Measurements from ENCODE around the gene HECTD3. TPM values are rescaled to one million over a fixed set of nuclear protein-coding genes. Genes with fewer than 3 reads are reported as not detected.

Gene HECTD3
- total and polyA plus RNA-seq, 2 of the 4 experiments (the other 2 are of a cell fraction) = 12.2 to 39.5 TPM

- no peak overlapping the region for H2BK5ac ChIP-seq (ENCODE audit: low read depth, low read length, poor library complexity, severe bottlenecking)
- ChIA-PET CTCF (no interaction called here), POLR2A (ENCODE audit: unreplicated experiment) (interaction anchor here (0.5 kb wide), 1 partner anchor 105 kb away, joined by 3 read pairs; no protein-coding TSS in a partner anchor)
- H2BK20ac ChIP-seq (ENCODE audit: low read depth, low read length) = no peak overlapping the region
- H2AK9ac ChIP-seq (replicated peaks; ENCODE audit: low read depth, low read length, poor library complexity) = no peak overlapping the region
- H3K9me1 ChIP-seq (ENCODE audit: insufficient read depth, low read length) = 0 out of 2 replicates have a peak, but pooled peaks cover 3% of the 10 kb centered on the region
- H3K79me1 ChIP-seq (ENCODE audit: low read depth in 1 of 2, low read length in 2 of 2) = no peaks in the 10 kb centered on the region
- no peak overlapping the region for H2AFZ ChIP-seq (replicated peaks; ENCODE audit: low read length, poor library complexity)
- no peaks in the 10 kb centered on the region for H3K9me3 ChIP-seq (ENCODE audit: control insufficient read depth, insufficient read depth, low read length)
- no peak overlapping the region for H3K4ac ChIP-seq (ENCODE audit: low read depth, low read length)
- BruUV-seq (replicated peaks) = no TSS peak
- TF ChIP-seq FOS (IDR thresholded peaks at IDR 0.05; ENCODE audit: low read depth, low read length) (no peak), CEBPB (IDR thresholded peaks at IDR 0.05; ENCODE audit: low read depth, low read length) (no peak), RCOR1 (IDR thresholded peaks at IDR 0.05; ENCODE audit: insufficient replicate concordance, low read length) (no peak), CTCF (conservative IDR thresholded peaks at IDR 0.05; ENCODE audit: low read depth, low read length) (no peak), RFX5 (IDR thresholded peaks at IDR 0.05; ENCODE audit: low read depth, low read length) (no peak), RAD21 (IDR thresholded peaks at IDR 0.05; ENCODE audit: low read length) (no peak)
- TF ChIP-seq, protein P1, sequence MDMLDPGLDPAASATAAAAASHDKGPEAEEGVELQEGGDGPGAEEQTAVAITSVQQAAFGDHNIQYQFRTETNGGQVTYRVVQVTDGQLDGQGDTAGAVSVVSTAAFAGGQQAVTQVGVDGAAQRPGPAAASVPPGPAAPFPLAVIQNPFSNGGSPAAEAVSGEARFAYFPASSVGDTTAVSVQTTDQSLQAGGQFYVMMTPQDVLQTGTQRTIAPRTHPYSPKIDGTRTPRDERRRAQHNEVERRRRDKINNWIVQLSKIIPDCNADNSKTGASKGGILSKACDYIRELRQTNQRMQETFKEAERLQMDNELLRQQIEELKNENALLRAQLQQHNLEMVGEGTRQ (IDR thresholded peaks at IDR 0.05; ENCODE audit: low read depth, low read length) = no peak
- H4K20me1 ChIP-seq (ENCODE audit: insufficient read depth, low read length) = no peaks in the 10 kb centered on the region
- H3K18ac ChIP-seq (ENCODE audit: low read depth, low read length) = no peak overlapping the region
- DNase-seq (no peak), ATAC-seq (ENCODE audit: low read depth) (peak; percentile 21; the same call in 1 of the 2 replicates)
- in situ Hi-C loops (cut with MboI; ENCODE audit: low sequenced_read_pairs) = no loop called here
- no peaks in the 10 kb centered on the region for H3K4me1 ChIP-seq (ENCODE audit: control insufficient read depth, insufficient read depth, low read length)
- no peaks in the 10 kb centered on the region for H3K27me3 ChIP-seq (ENCODE audit: control insufficient read depth, insufficient read depth, low read length)
- H3K23ac ChIP-seq (ENCODE audit: low read depth, low read length) = no peak overlapping the region
- no peak overlapping the region for H3K4me3 ChIP-seq (ENCODE audit: insufficient read depth, low read depth, low read length)
- dilution Hi-C loops (cut with HindIII; ENCODE audit: low sequenced_read_pairs, unreplicated experiment) = no loop called here
- H3K9ac ChIP-seq (ENCODE audit: low read depth, low read length) = no peak overlapping the region
- no peak overlapping the region for H3K14ac ChIP-seq (replicated peaks; ENCODE audit: low read depth, low read length)
- H4K8ac ChIP-seq (ENCODE audit: low read depth in 2 of 2, low read length in 2 of 2) = no peak overlapping the region
- no peak overlapping the region for H3K27ac ChIP-seq (ENCODE audit: insufficient read depth, low read length)
- intact Hi-C loops (cut with micrococcal nuclease) = no loop called here
- H4K91ac ChIP-seq (ENCODE audit: insufficient read depth, low read depth, low read length) = no peak overlapping the region
- no peak overlapping the region for H3K4me2 ChIP-seq (ENCODE audit: low read depth, low read length)
- H4K5ac ChIP-seq (ENCODE audit: low read depth, low read length) = no peak overlapping the region
- WGBS, 2 experiments (ENCODE audit: extremely low coverage in 2 of 2, insufficient read length in 1 of 2) = no CpG with 5 or more reads among the region's 7 CpGs
- no peak overlapping the region for H3K56ac ChIP-seq (ENCODE audit: extremely low read depth, insufficient read depth, low read length)
- H2AK5ac ChIP-seq (ENCODE audit: low read depth, low read length) = no peak overlapping the region
- H2BK15ac ChIP-seq (ENCODE audit: low read depth, low read length) = no peak overlapping the region
- peaks cover 39% of the 10 kb centered on the region for H3K36me3 ChIP-seq (ENCODE audit: control insufficient read depth, insufficient read depth, low read length)
- no peak overlapping the region for H2BK120ac ChIP-seq (ENCODE audit: low read depth, low read length)
Observed at GRCh38 chr1:45001011-45001481, 10.1 kb downstream of the HECTD3 start.

All from IMR-90 (cell line).